SW 1271 (cell line): ENCODE data around the gene OPCML.

ENCODE experiments used
- DNase-seq, 2 experiments: peaks; one replicate each; lab custom pipeline; 2025; lab: John Stamatoyannopoulos, UW

Gene OPCML

GRCh38 chr11:133503776-133504175 lies 28.5 kb downstream of the OPCML start:
- no peak for DNase-seq

DNA sequence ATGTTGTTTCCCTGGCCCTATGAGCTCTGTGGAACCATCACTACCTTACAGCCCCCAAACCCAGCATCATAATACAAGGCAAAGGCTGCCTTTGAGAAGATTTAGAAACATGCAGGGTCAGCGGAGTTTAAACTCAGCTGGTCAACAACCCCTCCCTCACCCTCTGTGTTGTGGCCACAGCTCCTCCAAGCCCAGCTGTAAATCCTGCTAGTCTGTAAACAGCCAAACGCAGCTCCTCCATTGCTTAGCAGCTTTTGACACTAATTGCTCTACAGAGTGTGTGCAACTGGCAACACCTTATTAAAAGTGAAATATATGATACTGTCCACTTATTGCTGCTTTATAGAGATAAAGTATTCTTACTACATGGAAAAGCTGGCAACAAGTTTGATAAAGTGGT lies 29.1 kb downstream of the OPCML start:
- DNase-seq = no peak

- DNase-seq = no peak
These were observed 30.4 kb downstream of the OPCML start for GRCh38 chr11:133501643-133502539.

DNA sequence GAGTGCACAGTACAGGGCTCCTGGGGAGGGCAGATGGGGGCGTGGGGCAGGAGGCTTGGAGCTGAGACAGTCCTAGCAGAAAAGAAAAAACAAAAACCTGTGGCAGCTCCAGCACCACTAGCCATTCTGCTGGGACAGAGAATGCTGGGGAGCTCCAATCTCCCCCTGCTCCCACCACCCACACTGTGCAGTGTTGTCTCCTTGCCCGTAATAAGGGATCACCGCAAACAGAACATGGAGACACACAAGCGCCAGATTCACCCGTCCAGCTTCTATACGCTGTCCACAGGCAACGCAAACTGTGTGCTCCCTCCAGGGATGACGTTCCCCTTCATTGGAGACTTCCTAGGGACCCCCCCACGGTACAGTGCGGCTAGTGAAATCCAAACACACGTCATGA lies 31.4 kb downstream of the OPCML start:
- no peak for DNase-seq

DNA sequence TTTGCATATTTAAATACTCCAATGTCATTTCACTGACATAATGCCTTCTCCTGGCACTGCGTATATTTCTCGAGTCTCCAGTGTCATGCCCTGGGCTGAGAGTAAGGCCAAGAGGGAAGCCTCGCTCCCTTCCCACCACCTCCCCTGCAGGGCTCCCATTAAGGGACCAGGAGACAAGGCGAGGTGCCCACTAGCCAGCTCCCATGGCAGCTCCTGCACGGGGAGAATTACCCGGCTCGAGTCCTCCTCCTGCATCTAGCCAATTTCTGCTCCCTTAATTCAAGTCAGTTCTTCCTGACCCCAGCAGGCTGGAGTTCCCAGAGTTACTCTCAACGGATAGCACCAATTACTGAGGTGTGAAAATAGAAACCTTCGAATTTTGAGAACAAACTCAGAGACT lies 31.9 kb downstream of the OPCML start:
- DNase-seq = no peak

DNA sequence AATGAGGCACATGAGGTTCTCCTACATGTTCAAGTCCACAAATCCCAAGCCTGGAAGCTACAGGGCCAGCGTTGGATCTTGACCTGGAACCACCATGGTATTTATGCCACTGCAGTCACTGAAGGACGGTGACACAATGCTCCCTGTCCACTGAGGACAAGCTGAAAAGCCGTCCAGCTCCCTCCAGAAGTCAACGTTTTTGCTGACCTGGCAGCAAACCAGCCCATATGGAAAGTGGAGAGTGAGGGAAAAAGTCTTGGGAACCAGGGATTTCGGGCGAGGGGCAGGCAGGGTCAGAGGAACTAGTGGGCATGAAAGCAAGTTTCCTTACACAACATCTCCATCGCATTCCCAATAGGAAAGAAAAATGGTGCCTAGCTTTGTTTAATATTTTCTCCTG lies 33.3 kb downstream of the OPCML start:
- DNase-seq = no peak

GRCh38 chr11:133497477-133498140 lies 34.7 kb downstream of the OPCML start:
- DNase-seq = no peak

DNA sequence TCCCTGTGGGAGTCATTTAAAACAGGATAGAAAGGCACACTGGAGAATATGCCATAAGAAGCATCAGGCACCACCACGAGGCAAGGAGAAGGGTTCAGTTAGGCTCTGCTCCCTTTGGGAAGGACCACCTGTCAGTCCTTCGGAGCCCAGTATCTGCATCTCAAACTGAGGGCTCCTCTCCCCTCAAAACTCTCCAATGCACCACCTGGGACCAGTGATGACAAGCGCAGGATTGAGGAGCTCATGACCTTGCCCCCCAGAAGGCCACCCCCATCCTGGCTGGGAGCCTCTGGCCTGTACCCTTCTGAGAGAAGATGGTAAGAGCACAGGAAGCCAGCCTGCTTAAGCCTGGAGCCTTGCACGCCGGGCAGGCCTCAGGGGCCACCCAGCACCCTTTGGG lies 39.4 kb downstream of the OPCML start:
- no peak for DNase-seq

DNA sequence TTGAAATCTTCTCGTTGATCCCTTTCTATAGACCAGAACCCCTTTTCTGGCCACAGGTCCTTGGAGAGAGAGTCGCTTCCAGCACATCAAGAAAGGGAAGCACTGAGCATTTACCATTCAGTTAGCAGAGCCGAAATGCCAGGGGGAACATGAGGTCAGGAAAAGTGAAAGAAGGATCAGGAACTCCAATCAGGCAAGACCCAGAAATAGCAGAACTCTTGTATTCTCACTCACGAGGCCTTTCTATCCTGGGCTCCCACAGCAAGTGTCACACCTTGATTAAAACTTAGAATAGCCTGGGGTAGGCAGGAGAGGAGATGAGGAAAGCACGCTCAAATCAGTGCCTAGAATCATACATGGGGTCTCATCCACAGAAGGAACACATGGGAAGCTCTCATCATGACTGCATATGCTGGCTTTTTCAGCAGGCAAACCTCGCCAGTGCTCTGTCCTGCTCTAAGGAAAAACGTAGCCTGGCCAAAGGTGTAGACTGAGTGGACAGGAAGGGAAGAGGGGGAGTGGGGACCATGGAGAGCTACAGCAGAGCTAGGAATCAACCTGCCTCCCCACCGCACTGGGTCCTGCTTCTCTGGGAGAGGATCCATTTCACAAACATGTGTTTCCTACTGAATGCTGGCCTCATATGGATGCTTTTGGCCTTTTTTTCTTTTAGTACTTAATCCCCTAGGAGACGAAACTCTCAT lies 40.5 kb downstream of the OPCML start:
- no peak for DNase-seq

DNA sequence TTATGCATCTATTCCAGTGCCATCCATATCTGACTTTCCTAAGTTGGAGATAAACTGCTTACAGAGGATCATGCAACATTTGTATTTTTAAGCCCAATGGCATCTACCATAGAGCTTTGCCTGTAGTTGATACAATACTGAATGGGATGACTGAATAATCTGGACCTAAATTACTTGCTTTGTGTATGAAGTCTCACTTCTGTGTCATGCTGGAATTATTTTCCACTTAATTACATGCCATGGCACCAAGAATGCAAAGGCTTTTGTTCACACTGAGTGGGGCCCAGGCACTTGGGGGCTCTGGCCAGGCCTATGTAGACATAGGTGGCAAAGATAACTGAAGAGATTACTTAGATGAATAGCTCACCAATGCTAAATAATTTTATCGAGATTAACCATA lies 51.6 kb downstream of the OPCML start:
- no peak for DNase-seq

- no peak for DNase-seq
These were observed 53.1 kb downstream of the OPCML start for GRCh38 chr11:133479209-133479608.

- no peak for DNase-seq
These were observed 55.1 kb downstream of the OPCML start for GRCh38 chr11:133477251-133477625.

DNA sequence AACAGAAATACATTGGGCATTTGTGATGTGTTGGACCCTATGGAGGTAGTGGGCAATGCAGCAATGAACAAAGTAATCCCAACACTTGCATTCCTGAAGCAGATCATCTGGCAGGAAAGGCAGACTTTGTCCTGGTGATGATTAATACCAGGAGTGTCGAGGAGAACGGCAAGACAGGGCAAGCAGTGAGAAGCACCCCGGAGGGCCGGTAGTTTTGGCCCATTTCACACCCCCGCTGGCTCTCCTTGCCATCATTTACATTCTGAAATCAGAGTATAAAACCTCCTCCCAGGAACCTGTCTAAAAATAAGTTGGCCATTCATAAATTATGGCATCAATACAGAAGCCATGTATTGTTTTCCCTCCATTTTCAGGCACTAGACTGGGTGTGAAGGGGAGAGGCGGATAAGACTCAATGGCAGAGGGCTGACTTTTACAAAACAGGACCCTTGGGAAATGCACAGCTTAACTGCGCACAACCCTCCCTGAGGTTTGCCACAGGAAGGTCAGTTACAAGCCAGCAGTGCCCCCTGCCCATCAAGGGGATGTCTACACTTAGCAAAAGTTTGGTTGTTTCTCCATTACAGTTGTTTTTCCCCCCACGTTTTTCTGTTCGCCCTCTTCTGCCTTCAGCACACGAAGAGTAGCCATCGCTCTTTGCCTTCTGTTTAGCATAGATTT lies 55.6 kb downstream of the OPCML start:
- DNase-seq = no peak

- no peak for DNase-seq
These were observed 57.8 kb downstream of the OPCML start for GRCh38 chr11:133474461-133474860.

- no peak for DNase-seq
These were observed 64.6 kb downstream of the OPCML start for GRCh38 chr11:133467686-133468085.

DNA sequence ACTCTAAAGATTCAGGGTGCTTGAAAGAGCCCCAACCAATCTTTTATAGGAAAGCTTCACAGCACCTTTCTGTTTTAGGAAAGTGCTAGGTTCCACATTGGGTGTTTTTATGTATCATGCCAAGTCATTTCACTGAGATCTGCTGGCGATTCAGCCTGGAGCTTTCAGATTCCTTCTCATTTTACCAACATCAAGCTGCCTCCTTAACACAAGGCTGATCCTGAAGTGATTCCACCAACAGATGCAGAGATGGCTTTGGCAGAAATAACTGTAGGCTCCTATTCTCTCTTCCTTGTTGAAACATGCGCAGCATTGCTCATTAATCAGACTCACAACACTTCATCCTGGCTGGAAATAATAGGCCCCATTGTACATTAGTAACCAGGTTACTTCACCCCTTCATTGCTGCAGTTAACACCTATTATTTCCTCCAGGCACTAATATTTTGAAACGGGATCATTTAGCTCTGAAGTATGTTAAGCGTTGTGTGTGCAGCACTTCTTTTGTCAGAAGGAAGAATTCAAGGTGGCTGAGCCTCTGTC lies 89.0 kb downstream of the OPCML start:
- no peak for DNase-seq

- no peak for DNase-seq
These were observed 90.2 kb downstream of the OPCML start for GRCh38 chr11:133441964-133442660.

DNA sequence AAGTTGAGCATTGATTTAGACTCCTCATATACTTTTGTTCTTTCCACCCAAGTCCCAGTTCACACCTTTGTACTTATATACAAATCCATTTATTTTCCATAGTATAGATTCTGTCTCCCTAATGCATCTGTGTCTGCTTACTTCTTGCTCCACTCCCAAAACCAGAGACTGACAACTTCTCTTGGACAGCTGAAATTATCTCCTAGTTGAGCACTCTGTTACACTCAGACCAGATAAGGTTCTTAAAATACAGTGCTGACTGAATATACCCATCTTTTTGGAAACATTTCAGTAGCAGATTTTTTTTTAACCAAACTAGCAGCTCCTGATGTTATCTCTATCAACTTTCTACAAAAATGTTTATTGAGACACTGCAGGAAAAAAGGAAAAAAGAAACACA lies 106.3 kb downstream of the OPCML start:
- no peak for DNase-seq

DNA sequence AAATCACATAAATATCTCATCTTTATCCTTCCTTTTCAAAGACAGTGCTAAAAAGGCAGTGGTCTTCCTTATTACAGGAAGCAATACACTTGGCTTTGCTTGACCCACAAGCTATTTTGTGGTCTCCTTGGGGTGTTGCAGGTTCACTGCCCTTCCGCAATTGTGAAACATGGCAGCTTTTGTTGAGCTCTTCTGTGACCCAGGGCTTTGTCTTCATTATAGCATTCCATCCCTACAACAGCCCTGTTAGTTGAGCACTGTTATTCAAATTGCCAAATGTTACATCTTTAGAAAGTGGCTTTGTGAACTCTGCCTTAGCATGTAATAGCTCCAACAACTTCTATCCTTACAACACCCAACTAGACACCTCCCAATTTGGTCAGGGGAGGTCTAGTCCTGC lies 107.1 kb downstream of the OPCML start:
- DNase-seq = no peak

- no peak for DNase-seq
These were observed 114.1 kb downstream of the OPCML start for GRCh38 chr11:133418218-133418617.

DNA sequence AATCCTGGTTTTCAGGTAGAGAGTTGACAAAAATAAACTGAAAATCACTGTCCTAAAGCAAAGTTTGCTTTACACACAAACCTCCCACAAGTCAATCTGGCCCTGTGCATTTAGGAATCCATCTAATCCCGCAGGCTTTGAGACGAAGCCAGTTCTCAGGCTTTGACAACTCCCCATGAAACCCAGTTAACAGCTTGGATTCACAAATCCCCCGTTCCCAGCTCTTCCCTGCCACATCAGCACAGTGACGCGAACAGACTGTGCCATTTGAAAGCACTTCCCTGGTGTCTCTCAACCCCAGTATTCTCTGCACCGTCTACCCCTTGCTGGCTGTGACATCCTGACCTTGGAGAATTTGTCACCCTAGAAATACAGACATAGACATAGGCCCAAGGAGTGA lies 117.8 kb downstream of the OPCML start:
- no peak for DNase-seq
